Dendritic cell treated with granulocyte-macrophage colony-stimulating factor and Interleukin-4, amounts not matched to agents 40 ng/mL and 50 ng/mL, for 4 days (primary cell): ENCODE measurements around the gene NKX2-2.

Experiments used
- H3K27ac Mint-ChIP-seq: one replicate; pipeline ENCODE4 v1.8.0; 2022; ENCODE audit warnings: mild to moderate bottlenecking, mixed read lengths
- H3K27me3 Mint-ChIP-seq: one replicate; pipeline ENCODE4 v1.8.0; 2022; ENCODE audit warnings: mild to moderate bottlenecking, mixed read lengths
- H3K36me3 Mint-ChIP-seq: one replicate; pipeline ENCODE4 v1.8.0; 2022; ENCODE audit warnings: low read depth, mixed read lengths
- H3K4me1 Mint-ChIP-seq: one replicate; pipeline ENCODE4 v1.8.0; 2022; ENCODE audit warnings: low read depth, mixed read lengths
- H3K4me3 Mint-ChIP-seq: one replicate; pipeline ENCODE4 v1.8.0; 2022; ENCODE audit warnings: mild to moderate bottlenecking, moderate library complexity, mixed read lengths
- H3K9me3 Mint-ChIP-seq: one replicate; pipeline ENCODE4 v1.8.0; 2022; ENCODE audit warnings: mixed read lengths
- intact Hi-C: fragments of 100-400 bp; cut with micrococcal nuclease; formaldehyde crosslinking; loops from one replicate; pipeline ENCODE4 v1.15.0; 2022

Gene NKX2-2

DNA sequence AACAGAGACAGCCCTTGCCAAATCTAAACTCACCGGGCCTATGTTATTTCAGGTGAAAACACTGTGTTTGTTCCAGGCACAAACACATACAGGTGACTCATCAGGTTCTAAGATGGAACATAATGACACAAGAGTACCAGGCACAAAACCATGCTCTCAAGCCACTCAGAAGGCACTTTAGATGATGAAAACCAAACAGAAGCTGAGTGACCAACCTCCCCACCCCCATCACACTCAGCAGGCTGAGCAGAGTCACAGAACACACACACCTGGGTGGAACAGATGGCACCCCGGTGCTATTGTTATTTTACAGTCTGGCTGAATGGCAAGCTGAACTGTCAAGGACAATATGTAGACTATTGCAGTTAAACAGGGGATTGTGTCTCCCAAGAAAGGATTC lies 20.6 kb upstream of the NKX2-2 start:
- H3K9me3 Mint-ChIP-seq, result no peaks in the 10 kb centered on the region
- H3K27me3 Mint-ChIP-seq, result peaks cover 21% of the 10 kb centered on the region
- H3K4me3 Mint-ChIP-seq, result no peak overlapping the region
- no peak overlapping the region for H3K27ac Mint-ChIP-seq
- H3K36me3 Mint-ChIP-seq, result no peaks in the 10 kb centered on the region
- no peaks in the 10 kb centered on the region for H3K4me1 Mint-ChIP-seq
- intact Hi-C loops, result no loop called here

- no peak overlapping the region for H3K27ac Mint-ChIP-seq
- H3K4me1 Mint-ChIP-seq, result no peaks in the 10 kb centered on the region
- H3K27me3 Mint-ChIP-seq, result peaks cover 43% of the 10 kb centered on the region
- no peak overlapping the region for H3K4me3 Mint-ChIP-seq
- no peaks in the 10 kb centered on the region for H3K9me3 Mint-ChIP-seq
- intact Hi-C loops, result no loop called here
- no peaks in the 10 kb centered on the region for H3K36me3 Mint-ChIP-seq
Measured at GRCh38 chr20:21529863-21530262, 16.0 kb upstream of the NKX2-2 start.

- no peaks in the 10 kb centered on the region for H3K4me1 Mint-ChIP-seq
- H3K9me3 Mint-ChIP-seq, result no peaks in the 10 kb centered on the region
- H3K27me3 Mint-ChIP-seq, result peaks cover 52% of the 10 kb centered on the region
- no peak overlapping the region for H3K27ac Mint-ChIP-seq
- no peaks in the 10 kb centered on the region for H3K36me3 Mint-ChIP-seq
- intact Hi-C loops, result no loop called here
- no peak overlapping the region for H3K4me3 Mint-ChIP-seq
Measured at GRCh38 chr20:21528870-21529269, 15.0 kb upstream of the NKX2-2 start.

DNA sequence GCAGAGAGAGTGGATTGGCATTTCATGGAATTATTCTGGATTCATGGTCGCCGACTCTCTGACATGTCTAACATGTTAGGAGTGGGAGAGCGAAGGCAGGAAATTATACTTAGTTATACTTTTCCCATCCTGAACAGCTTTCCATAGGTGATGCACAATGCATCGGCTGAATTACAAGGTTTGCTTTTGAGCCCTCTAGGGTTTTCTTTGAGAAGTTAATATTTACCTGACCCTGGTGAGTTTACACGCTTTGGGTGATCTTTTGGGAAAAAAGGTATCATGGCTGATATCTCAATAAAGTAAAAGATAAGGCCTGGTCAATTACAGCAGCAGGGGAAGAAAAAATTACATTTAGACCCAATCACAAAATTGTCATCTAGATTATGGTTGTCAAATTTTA lies 14.0 kb upstream of the NKX2-2 start:
- H3K4me1 Mint-ChIP-seq, result no peaks in the 10 kb centered on the region
- no peaks in the 10 kb centered on the region for H3K9me3 Mint-ChIP-seq
- intact Hi-C loops, result no loop called here
- no peak overlapping the region for H3K4me3 Mint-ChIP-seq
- no peak overlapping the region for H3K27ac Mint-ChIP-seq
- H3K27me3 Mint-ChIP-seq, result peaks cover 60% of the 10 kb centered on the region
- H3K36me3 Mint-ChIP-seq, result no peaks in the 10 kb centered on the region

DNA sequence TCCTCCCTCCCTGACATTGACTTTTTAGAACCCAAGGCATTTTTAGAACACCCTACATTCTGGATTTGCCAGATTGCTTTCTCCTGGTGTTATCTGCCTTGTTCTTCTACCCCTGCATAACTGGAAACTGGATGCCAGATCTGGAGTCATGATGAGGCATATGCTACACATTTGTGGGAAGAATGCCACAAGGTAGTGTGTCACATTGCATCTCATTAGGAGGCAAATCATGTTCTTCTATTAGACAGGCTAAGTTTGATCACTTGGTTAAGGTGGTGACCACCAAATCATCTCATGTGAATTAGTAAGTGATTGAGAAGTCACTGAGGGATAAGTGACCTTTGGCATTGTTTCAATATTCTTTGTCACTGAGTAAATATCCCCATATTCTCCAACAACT lies 12.9 kb upstream of the NKX2-2 start:
- intact Hi-C loops, result no loop called here
- no peak overlapping the region for H3K4me3 Mint-ChIP-seq
- H3K36me3 Mint-ChIP-seq, result no peaks in the 10 kb centered on the region
- H3K27ac Mint-ChIP-seq, result no peak overlapping the region
- peaks cover 64% of the 10 kb centered on the region for H3K27me3 Mint-ChIP-seq
- H3K4me1 Mint-ChIP-seq, result no peaks in the 10 kb centered on the region
- H3K9me3 Mint-ChIP-seq, result no peaks in the 10 kb centered on the region

DNA sequence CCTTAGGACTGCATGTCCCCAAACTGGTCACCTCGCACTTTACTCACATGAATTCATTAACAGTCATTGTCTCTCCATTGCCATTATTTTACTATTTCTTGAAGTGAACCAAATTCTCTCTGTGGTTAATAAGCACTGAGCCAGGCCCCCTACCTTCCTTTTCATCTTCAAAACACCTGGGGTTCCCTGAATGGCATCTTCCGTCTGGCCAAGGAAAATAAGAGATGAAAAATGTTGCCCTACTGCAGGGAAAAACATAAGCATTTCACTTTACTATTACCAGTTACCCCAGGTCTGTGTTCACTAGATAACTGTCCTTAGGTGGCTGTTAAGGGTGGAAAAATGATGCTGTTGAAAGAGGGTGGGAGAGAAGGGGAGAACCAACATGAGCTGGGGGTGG lies 10.0 kb upstream of the NKX2-2 start:
- intact Hi-C loops, result no loop called here
- H3K4me1 Mint-ChIP-seq, result no peaks in the 10 kb centered on the region
- H3K9me3 Mint-ChIP-seq, result no peaks in the 10 kb centered on the region
- no peak overlapping the region for H3K4me3 Mint-ChIP-seq
- H3K27me3 Mint-ChIP-seq, result peaks cover 85% of the 10 kb centered on the region
- no peaks in the 10 kb centered on the region for H3K36me3 Mint-ChIP-seq
- no peak overlapping the region for H3K27ac Mint-ChIP-seq

DNA sequence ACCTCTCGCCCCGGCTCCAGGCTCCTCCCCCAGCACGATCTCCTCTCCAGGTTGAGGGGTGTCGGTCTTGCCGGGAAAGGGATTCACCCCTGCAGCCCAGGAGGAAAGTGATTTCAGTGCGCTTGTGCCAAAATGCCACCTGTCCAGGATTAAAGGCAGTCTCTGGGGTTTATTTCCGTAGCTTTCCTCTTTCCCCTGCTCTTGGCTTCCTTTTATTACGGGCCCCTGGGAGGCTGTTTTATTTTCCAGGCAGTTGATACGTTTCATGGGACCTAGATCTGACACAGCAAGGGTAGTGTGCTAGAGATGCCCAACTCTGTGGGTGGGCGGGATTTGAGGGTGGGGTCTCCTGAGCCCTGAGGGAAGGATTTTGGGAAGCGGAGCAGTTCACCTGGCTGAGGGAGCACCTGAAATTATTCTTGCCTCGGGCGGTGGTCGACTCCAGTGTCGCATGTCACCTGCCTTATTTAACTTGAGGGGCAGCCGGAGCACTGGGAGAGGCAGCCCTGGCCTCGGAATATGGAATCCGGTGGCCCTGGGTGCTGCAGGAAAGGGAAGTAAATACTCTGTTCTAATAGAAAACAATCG lies 9.5 kb upstream of the NKX2-2 start:
- Mint-ChIP-seq H3K27me3 (peaks cover 87% of the 10 kb centered on the region), H3K36me3 (no peaks in the 10 kb centered on the region), H3K27ac (no peak overlapping the region), H3K4me1 (no peaks in the 10 kb centered on the region), H3K9me3 (no peaks in the 10 kb centered on the region), H3K4me3 (no peak overlapping the region)
- intact Hi-C loops, result no loop called here

- intact Hi-C loops, result no loop called here
- Mint-ChIP-seq H3K27me3 (peaks cover 93% of the 10 kb centered on the region), H3K27ac (no peak overlapping the region), H3K4me1 (no peaks in the 10 kb centered on the region), H3K4me3 (no peak overlapping the region), H3K9me3 (no peaks in the 10 kb centered on the region), H3K36me3 (no peaks in the 10 kb centered on the region)
Measured at GRCh38 chr20:21522481-21523280, 8.8 kb upstream of the NKX2-2 start.

DNA sequence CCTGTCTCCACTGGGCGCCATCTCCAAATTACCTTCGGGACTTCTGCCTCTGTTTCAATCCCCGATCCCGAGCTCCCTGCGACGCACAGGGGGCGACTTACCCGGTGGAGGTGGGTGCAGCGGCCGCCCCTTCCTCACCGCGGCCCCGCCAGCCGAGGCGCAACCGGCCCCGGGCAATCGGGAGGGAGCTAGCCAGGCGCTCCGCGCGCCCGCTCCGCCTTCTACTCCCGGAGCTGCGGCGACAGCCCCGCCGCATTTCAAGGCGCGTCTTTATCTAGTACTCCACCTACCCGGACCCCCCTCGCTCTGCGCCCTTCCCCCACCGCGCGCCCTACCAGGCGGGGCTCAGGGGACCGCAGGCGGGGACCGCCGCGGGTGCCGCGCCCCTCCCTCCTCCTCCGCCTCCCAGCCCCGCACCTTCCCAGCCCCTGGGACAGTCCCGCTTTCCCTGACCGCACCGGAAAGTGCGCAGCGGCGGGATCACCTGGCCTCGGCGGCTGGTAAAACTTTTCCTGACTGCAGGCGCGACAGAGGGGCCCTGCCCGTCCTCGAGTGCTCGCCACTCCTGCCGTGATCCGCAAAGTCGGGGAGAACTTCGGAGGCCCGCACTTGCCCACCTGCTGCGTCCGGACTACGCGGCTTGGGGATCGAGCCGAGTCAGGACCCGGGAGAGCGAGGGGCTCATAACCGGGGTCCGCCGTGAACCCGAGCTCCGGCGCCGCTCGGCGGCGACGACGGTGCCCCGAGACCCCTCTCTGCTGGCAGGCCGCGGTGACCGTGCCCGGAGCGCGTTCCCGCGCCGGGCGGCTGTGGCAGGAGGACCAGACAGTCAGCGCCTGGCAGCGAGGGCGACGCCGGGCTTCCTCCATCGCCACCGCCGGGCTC lies 8.0 kb upstream of the NKX2-2 start:
- Mint-ChIP-seq H3K4me3 (no peak overlapping the region), H3K9me3 (no peaks in the 10 kb centered on the region), H3K36me3 (no peaks in the 10 kb centered on the region), H3K4me1 (peaks cover 6% of the 10 kb centered on the region), H3K27ac (no peak overlapping the region), H3K27me3 (peaks cover 95% of the 10 kb centered on the region)
- intact Hi-C loops, result no loop called here

GRCh38 chr20:21520702-21521595 lies 7.1 kb upstream of the NKX2-2 start:
- peaks cover 12% of the 10 kb centered on the region for H3K4me1 Mint-ChIP-seq
- no peaks in the 10 kb centered on the region for H3K9me3 Mint-ChIP-seq
- no peak overlapping the region for H3K4me3 Mint-ChIP-seq
- H3K36me3 Mint-ChIP-seq, result no peaks in the 10 kb centered on the region
- intact Hi-C loops, result no loop called here
- H3K27me3 Mint-ChIP-seq, result peaks cover 97% of the 10 kb centered on the region
- no peak overlapping the region for H3K27ac Mint-ChIP-seq

DNA sequence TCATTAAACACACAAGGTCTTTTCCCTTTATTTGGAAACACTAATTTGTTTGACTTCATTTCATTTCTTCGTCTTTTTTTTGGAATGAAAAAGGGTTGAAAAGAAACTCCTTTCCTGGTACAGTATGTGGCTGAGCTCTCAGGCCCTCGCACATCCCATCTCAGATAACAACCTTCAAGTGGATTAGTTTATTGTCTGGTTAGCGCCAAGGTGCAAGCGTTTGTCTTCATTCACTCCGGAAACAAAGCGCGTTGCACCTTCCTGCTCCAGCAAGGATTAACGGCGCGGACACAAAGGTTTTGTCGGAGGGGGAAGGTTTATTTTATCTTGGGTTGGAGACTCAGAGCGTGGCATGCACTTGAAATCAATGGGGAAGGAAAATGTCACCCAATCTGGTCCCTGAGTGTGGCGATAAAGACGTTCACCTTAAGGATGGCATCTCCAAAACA lies 5.3 kb upstream of the NKX2-2 start:
- Mint-ChIP-seq H3K9me3 (no peaks in the 10 kb centered on the region), H3K27ac (no peak overlapping the region), H3K27me3 (peaks cover 96% of the 10 kb centered on the region), H3K4me1 (peaks cover 15% of the 10 kb centered on the region), H3K36me3 (no peaks in the 10 kb centered on the region), H3K4me3 (no peak overlapping the region)
- intact Hi-C loops, result no loop called here

DNA sequence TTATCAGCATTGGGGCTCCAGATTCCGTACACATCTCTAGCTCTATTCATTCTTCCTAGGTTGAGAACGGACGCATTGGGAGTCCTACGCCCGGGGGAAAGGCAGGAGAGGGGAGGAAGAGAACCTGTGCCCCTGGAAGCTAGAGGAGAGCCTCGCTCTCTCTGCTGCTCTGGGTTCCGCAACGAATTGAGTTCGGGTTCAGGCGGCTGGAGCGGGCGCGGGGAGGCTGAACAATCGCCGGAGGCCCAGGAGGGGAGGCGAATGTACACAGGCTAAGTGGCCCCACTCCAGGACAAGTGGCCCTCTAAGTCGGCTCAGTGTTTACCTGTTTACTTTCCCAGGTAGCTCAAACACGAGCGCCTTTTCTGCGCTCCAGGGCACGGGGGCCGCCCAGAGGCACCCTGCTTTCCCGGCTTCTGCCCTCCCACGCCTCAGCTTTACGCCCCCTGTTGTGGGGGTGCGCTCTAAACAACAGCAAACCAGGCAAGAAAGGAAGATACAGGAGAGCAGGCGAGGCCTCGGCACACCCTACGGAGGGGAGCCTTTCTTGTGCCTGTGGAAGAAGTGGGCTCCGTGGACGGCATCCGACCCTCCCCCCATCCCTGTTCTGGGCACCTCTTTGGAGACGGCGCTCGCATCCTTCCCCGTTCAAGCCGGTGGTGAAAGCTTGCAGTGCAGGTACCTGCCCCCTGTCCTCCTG lies 4.6 kb upstream of the NKX2-2 start:
- Mint-ChIP-seq H3K4me3 (no peak overlapping the region), H3K27ac (no peak overlapping the region), H3K27me3 (peaks cover 95% of the 10 kb centered on the region), H3K36me3 (no peaks in the 10 kb centered on the region), H3K9me3 (no peaks in the 10 kb centered on the region), H3K4me1 (peaks cover 21% of the 10 kb centered on the region)
- intact Hi-C loops, result no loop called here
